Heart left ventricle (tissue), 16 donors: Measurements from ENCODE around the gene GSK3B. TPM values are rescaled to one million over a fixed set of nuclear protein-coding genes. Genes with fewer than 3 reads are reported as not detected.

ENCODE experiments used
- ATAC-seq, 4 donors: fragments of 200-7000 bp; cut with Tn5 transposase; one replicate each; pipeline ENCODE4 v1.9.1; 2020 to 2022; ENCODE audit warnings: moderate library complexity in 4 of 4, mild to moderate bottlenecking in 3 of 4, moderate number of reproducible peaks in 1 of 4
- DNase-seq, 5 donors: peaks; one replicate each; pipeline ENCODE4 v3.0.0-alpha.2; 2020
- H3K27ac ChIP-seq, 12 donors: fragments of 200-600 bp; sonication (generic) in 4 of 12; one replicate each; pipeline versions ENCODE4 v1.5.0 to v1.8.0; 2016 to 2022; ENCODE audit warnings: mild to moderate bottlenecking in 2 of 12
- H3K27me3 ChIP-seq, 9 donors: fragments of 200-600 bp; sonication (generic) in 2 of 9; one replicate each; pipeline versions ENCODE4 v1.5.1 to v1.8.0; 2016 to 2022; ENCODE audit warnings: mild to moderate bottlenecking in 3 of 9
- H3K36me3 ChIP-seq, 9 donors: fragments of 200-600 bp; sonication (generic) in 2 of 9; one replicate each; pipeline versions ENCODE4 v1.5.0 to v1.8.0; 2018 to 2022; ENCODE audit warnings: mild to moderate bottlenecking in 2 of 9
- H3K4me1 ChIP-seq, 12 donors: fragments of 200-600 bp; sonication (generic) in 4 of 12; one replicate each; pipeline versions ENCODE4 v1.5.0 to v1.8.0; 2016 to 2022; ENCODE audit warnings: mild to moderate bottlenecking in 3 of 12
- H3K4me3 ChIP-seq, 12 donors: fragments of 200-600 bp; sonication (generic) in 4 of 12; one replicate each; pipeline versions ENCODE4 v1.5.0 to v1.8.0; 2017 to 2022; ENCODE audit warnings: mild to moderate bottlenecking in 9 of 12, moderate library complexity in 4 of 12
- H3K9me3 ChIP-seq, 12 donors: fragments of 200-600 bp; sonication (generic) in 4 of 12; one replicate each; pipeline versions ENCODE4 v1.5.0 to v1.8.0; 2016 to 2022; ENCODE audit warnings: mild to moderate bottlenecking in 1 of 12
- POLR2A ChIP-seq, 2 donors: fragments of 450-650 bp; IDR thresholded peaks; one replicate each; pipeline ENCODE4 v1.6.1; 2017; ENCODE audit warnings: antibody characterized with exemption in 2 of 2, mild to moderate bottlenecking in 2 of 2, moderate library complexity in 2 of 2
- WGBS, 4 donors: extraction: QIAGEN DNeasy Blood & Tissue Kit in 2 of 4; methylation state at CpG; one replicate each; pipeline versions ENCODE4 v1.1.5 to v1.1.7; 2013 to 2018; 5-methylcytosine and 5-hydroxymethylcytosine counted together
- intact Hi-C, 10 donors: fragments of 100-400 bp; cut with DNase I; formaldehyde crosslinking; loops; one replicate each; pipeline versions ENCODE4 v1.11.1 to v1.14.2; 2022
- polyA plus RNA-seq, 2 donors: library from polyadenylated mRNA; stranded (reverse); fragments of 200-250 nt; gene quantifications; one replicate each; pipeline ENCODE4 v1.2.3, GENCODE V29; 2013
- total RNA-seq, 9 donors: library from RNA; depleted of rRNA in 2 of 9; stranded (reverse); fragments of >200 nt in 2 of 9; fragmentation: NEBNext Ultra II Directional in 3 of 9; extraction: Animal tissue kit (Norgen Biotek cat#: 25700) in 3 of 9; gene quantifications; one replicate each; pipeline versions ENCODE4 v1.1.0 to v1.2.4, GENCODE V29; 2016 to 2023
- TF ChIP-seq, protein P1 (sequence below), 12 donors: fragments of 200-600 bp; sonication (generic) in 4 of 12; IDR thresholded peaks; one replicate each; pipeline versions ENCODE4 v1.5.0 to v1.8.0; 2018 to 2022; ENCODE audit warnings: antibody characterized with exemption in 12 of 12, mild to moderate bottlenecking in 5 of 12
- donor health status: ischemic (EF 13 %, LVEDD 7.1; RV severe dilation, severe dysfunction).
- donor health status: healthy with polysubstance abuse.
- donor health status: DM: no; HTN: yes; CAD: no.
- donor health status: DM: no; HTN: no; CAD: no.
- donor health status: ischemic (EF 25% LVEDD 6.9; RV normal size, moderate dysfunction).
- donor health status: ischemic (EF 25% LVEDD 5.7; RV mildly dilated, moderate dysfunction).
- donor health status: healthy.
- donor health status: DM: yes; HTN: yes; CAD: no.
- donor health status: ischemic (EF 35%, LVEDD 5.7; RV mildly dilated, moderate dysfunction).
- donor health status: nonischemic (EF 11% LVEDD 7.7; RV severe dilation, severe dysfunction).
- donor health status: DM: yes; HTN: yes; CAD: no.
- donor health status: PGD.
- donor health status: ischemic (EF 29% LVEDD 5.4; RV normal size, mild dysfunction).
- donor health status: nonischemic (EF 23%, LVEDD 6.1; RV moderate dilation, normal function).

The GSK3B gene
- total and polyA plus RNA-seq, 11 donors = 8.8 to 58.9 (median 41.2) TPM

GRCh38 chr3:119978554-119979208, 115.6 kb downstream of the GSK3B start:
- peaks cover 0 to 11% (median 0%) of the 10 kb centered on the region in 9 donors for H3K36me3 ChIP-seq
- intact Hi-C loops = no loop called here
- ATAC-seq (peak; percentile 59 to 71 (median 68)), DNase-seq (peak in 3 of 5 donors; percentile 15 to 47 (median 24))
- H3K4me1 ChIP-seq = peaks cover 0 to 36% (median 12%) of the 10 kb centered on the region in 12 donors
- no peak overlapping the region for H3K4me3 ChIP-seq
- peak overlapping the region in 2 of 12 donors; percentile 0 to 20 for H3K27ac ChIP-seq
- no peaks in the 10 kb centered on the region for H3K27me3 ChIP-seq
- 52 to 64% (median 55%) methylated on average over 11 of the region's 11 CpGs for WGBS, 4 donors
- TF ChIP-seq POLR2A (IDR thresholded peaks at IDR 0.05) = no peak
- TF ChIP-seq, protein P1, sequence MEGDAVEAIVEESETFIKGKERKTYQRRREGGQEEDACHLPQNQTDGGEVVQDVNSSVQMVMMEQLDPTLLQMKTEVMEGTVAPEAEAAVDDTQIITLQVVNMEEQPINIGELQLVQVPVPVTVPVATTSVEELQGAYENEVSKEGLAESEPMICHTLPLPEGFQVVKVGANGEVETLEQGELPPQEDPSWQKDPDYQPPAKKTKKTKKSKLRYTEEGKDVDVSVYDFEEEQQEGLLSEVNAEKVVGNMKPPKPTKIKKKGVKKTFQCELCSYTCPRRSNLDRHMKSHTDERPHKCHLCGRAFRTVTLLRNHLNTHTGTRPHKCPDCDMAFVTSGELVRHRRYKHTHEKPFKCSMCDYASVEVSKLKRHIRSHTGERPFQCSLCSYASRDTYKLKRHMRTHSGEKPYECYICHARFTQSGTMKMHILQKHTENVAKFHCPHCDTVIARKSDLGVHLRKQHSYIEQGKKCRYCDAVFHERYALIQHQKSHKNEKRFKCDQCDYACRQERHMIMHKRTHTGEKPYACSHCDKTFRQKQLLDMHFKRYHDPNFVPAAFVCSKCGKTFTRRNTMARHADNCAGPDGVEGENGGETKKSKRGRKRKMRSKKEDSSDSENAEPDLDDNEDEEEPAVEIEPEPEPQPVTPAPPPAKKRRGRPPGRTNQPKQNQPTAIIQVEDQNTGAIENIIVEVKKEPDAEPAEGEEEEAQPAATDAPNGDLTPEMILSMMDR (IDR thresholded peaks at IDR 0.05) = no peak
- peaks cover 0 to 12% (median 0%) of the 10 kb centered on the region in 12 donors for H3K9me3 ChIP-seq

- H3K4me3 ChIP-seq = no peak overlapping the region
- ATAC-seq = peak; percentile 27 to 76 (median 60)
- TF ChIP-seq, protein P1 (IDR thresholded peaks at IDR 0.05) = no peak
- no peak for TF ChIP-seq POLR2A (IDR thresholded peaks at IDR 0.05)
- peak overlapping the region in 3 of 12 donors; percentile 3 to 26 (median 5) for H3K27ac ChIP-seq
- peaks cover 0 to 44% (median 12%) of the 10 kb centered on the region in 12 donors for H3K4me1 ChIP-seq
- intact Hi-C loops = no loop called here
- no peaks in the 10 kb centered on the region for H3K27me3 ChIP-seq
- DNase-seq = no peak
- H3K9me3 ChIP-seq = no peaks in the 10 kb centered on the region
- WGBS, 4 donors = 42 to 54% (median 44%) methylated on average over 1 of the region's 1 CpG
- H3K36me3 ChIP-seq = peaks cover 0 to 11% (median 0%) of the 10 kb centered on the region in 9 donors
Measured at GRCh38 chr3:119977353-119977752, 116.9 kb downstream of the GSK3B start.

DNA sequence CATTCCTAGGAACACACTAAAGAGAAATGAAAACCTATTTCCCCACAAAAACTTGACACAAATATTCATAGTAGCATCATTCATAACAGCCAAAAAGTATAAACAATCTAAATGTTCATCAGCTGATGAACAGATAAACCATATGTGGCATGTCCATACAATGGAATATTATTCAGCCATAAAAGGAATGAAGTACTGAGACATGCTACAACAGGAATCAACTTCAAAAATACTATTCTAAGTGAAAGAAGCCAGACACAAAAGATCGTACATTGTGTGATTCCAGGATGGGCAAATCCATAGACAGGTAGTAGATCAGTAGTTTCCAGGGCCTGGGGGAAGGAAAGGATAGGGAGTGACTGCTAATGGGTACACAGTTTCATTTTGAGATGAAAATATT, 118.0 kb downstream of the GSK3B start:
- Histone ChIP-seq H3K9me3 (no peaks in the 10 kb centered on the region), H3K27ac (no peak overlapping the region), H3K4me1 (peaks cover 0 to 44% (median 12%) of the 10 kb centered on the region in 12 donors), H3K36me3 (peaks cover 0 to 4% (median 0%) of the 10 kb centered on the region in 9 donors), H3K27me3 (no peaks in the 10 kb centered on the region), H3K4me3 (no peak overlapping the region)
- no peak for DNase-seq
- ATAC-seq = no peak
- TF ChIP-seq, protein P1 (IDR thresholded peaks at IDR 0.05) = no peak
- TF ChIP-seq POLR2A (IDR thresholded peaks at IDR 0.05) = no peak
- WGBS, 4 donors = 89 to 97% (median 90%) methylated on average over 1 of the region's 1 CpG
- intact Hi-C loops = no loop called here

- Histone ChIP-seq H3K4me3 (no peak overlapping the region), H3K27ac (no peak overlapping the region), H3K27me3 (no peaks in the 10 kb centered on the region), H3K9me3 (no peaks in the 10 kb centered on the region), H3K4me1 (peaks cover 0 to 44% (median 11%) of the 10 kb centered on the region in 12 donors), H3K36me3 (peaks cover 0 to 4% (median 0%) of the 10 kb centered on the region in 9 donors)
- TF ChIP-seq POLR2A (IDR thresholded peaks at IDR 0.05) = no peak
- TF ChIP-seq, protein P1 (IDR thresholded peaks at IDR 0.05) = no peak
- DNase-seq (no peak), ATAC-seq (no peak)
- intact Hi-C loops = no loop called here
- 58 to 79% (median 75%) methylated on average over 2 of the region's 2 CpGs for WGBS, 4 donors
Measured at GRCh38 chr3:119974656-119975055, 119.6 kb downstream of the GSK3B start.
